Glomerular visceral epithelial cell (primary cell): ENCODE data around the gene ZNF576.
"Not testable (repeated sequence)": the region's sequence is repeated elsewhere in the genome, so short reads cannot be mapped to it uniquely, and the experiment has no call there.

ENCODE experiments used
- DNase-seq: peaks from one replicate; pipeline ENCODE4 v3.0.0-alpha.2; 2016; ENCODE audit errors: extremely low spot score

Gene ZNF576

DNA sequence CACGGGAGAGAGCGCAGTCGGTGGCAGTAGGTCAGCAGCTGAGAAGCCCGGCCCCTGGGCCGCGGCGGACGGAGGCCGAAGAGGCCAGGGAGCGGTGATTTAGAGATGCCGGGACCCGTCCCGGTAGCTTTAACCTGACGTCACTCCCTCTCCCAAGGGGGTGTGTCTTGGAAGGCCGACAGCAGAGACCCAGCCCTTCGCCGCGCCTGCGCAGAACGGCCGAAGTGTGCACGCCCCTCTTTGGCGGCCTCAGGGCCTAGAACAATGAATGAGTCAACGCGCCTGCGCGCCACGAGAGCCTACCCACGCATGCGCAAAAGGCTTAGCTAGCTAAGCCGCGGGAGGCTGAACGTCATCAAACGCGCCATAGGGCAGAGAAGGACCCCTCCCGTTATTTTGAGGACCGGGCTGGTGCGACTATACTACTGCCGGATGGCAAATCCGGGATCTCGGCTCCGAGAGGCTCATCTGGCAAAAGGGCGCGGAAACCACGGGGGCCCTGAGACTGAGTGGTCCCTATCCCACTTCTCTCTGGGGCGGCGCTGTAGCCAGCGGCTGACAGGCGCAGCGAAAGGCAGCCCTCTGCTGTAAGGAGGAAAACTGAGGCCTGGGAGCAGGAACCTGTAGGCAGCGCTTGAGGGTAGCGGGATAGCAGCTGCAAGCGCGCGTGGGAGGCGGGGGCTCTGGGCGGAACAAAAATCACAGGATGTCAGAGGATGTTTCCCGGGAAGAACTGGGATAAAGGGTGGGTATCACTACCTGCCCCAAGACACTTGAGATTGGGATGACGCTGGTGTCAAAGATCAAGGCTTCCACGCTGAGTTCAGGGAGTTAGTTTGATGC, at the start of gene ZNF576, which contains the start of gene IRGQ:
Gene ZNF576, plus strand, starts transcription at position 597 of the 843 bp plus-strand sequence. CDS start 514 bp downstream, outside the sequence.
Gene IRGQ, minus strand, starts transcription at position 136 of the 843 bp plus-strand sequence. CDS start 796 bp downstream, outside the sequence.
- DNase-seq, result peak; percentile 100

- not testable (repeated sequence) for DNase-seq
Measured at GRCh38 chr19:43547926-43548325, 48.5 kb upstream of the ZNF576 start.

DNA sequence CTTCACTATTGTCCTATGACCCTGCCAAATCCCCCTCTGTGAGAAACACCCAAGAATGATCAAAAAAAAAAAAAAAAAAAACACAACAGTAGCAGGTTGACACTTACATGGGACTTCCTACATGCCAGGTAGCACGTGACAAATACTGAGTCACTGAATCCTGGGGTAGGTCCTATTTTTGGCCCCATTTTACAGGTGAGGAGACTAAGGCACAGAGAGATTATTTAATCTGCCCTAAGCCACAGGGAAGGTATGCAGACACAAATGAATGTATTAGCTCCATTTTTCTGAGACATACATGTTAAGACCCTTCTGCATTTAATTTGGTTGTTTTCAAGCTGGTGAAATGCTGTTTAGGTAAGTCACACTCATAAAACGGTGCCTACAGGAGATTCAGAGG, 47.7 kb upstream of the ZNF576 start:
- no peak for DNase-seq

GRCh38 chr19:43551399-43552197, 44.8 kb upstream of the ZNF576 start:
- no peak for DNase-seq

DNA sequence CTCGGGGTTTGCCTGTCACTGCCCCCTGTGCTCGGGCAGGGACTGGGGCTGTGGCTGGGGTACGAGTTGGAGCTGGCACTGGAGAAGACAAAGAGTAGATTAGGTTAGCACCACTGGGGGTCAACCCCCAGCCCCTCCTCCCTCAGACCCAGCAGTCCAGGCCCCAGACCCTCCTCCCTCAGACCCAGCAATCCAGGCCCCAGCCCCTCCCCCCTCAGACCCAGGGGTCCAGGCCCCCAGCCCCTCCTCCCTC, 44.3 kb upstream of the ZNF576 start:
- DNase-seq, result no peak

DNA sequence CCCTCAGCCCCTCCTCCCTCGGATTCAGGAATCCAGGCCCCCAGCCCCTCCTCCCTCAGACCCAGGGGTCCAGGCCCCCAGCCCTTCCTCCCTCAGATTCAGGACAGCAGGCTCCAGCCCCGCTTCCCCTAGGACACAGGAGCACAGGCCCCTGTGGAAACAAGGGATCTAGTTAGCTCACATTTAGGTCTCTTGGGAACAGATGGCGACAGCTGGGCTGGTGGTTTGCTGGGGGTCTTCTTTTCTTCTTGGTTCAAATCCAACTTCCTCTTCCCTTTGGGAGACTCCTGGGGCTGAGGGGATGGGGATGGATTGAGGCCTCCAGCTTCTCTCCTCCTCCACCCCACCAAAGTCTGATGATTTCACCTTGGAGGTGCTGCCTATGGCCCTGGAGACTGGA, 43.8 kb upstream of the ZNF576 start:
- DNase-seq, result no peak

DNA sequence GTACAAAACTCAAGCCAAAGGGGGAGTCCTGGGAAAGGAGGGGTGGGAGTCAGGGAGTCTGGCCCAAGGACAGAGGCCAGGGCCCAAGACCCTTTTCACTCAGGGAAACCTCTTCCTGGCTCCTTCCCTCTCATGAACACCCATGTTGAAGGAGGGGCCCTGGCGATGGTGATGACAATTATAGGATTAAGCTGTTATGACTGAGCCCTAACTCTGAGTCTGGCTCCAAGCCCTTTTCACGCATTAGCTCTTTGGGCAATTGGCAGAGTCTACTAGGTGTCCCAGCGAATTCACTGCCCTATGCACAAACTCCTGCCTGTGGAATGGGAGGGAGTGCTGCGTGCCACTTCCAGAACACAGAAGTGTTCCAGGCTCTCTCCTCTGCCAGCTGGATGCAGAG, 42.7 kb upstream of the ZNF576 start:
- no peak for DNase-seq

GRCh38 chr19:43554317-43554895, 42.0 kb upstream of the ZNF576 start:
- no peak for DNase-seq

GRCh38 chr19:43555185-43555770, 41.1 kb upstream of the ZNF576 start:
- peak; percentile 66 for DNase-seq

DNA sequence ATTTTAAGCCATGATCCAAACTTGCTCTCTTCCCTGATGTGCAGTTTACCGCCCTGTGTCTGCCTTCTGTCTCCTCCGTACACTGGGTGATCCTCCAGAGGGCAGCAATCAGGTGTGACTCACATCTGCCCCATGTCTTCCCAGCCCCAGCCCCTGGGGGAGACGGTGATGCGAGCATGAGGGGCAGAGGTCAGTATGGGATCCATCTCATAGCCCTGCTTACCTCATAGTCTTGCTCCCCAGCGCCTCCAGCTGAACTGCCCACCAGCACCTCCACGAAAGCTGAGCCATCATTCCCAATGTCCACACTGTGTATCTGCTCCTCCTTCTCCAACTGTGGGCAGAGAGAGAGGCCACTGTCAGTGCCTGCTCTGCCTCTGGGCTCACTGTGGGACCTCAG, 35.7 kb upstream of the ZNF576 start:
- DNase-seq, result peak; percentile 40

DNA sequence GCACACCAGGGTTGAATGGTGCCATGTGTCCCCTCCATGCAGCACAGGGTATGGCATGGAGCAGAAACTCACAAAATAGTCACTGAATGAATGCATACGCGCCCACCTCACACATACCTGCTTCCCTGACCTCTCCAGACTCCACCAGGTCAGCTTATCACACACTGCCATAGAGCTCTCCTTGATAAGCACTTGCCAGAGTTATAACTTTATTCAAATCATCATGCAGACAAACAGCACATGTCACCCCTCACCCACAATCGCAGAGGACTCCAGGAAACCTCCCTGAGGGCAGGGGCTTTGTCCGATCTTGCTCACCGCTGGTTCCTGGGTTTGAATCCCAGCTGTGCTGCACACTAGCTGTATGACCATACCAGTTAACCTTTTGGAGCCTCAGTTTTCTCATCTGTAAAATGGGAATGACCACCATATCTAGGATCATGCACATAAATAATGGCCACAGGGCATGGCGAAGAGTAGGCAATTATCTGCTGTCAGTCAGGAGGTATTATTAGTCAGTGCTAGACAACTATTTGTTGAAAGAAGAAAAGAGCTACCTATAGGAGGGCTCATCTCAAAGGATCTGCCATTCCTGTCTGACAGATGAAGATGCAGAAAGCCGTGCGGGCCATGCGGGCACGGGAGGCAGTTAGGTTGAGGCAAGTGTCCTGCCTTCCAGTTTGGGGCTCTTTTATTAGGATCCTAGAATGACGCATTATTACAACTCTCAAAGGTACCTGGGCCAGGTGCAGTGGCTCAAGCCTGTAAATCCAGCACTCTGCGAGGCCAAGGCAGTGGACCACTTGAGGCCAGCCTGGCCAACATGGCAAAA, 35.0 kb upstream of the ZNF576 start:
- no peak for DNase-seq

DNA sequence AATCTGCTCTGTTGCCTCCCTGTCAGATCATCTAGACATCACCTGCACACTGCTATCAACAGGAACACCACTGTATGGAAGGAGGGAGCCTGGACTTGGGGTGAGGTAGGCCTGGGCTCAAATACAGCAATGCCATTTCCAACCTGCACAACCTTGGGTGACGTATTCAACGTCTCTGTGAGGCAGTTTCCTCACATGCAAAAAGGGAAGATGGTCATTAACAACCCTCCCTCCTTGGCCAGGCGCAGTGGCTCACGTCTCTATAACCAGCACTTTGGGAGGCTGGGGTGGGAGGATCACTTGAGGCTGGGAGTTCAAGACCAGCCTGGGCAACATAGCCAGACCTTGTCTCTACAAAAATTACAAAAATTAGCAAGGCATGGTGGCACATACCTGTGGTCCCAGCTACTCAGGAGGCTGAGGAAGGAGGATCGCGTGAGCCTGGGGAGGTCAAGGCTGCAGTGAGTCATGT, 34.1 kb upstream of the ZNF576 start:
- DNase-seq, result no peak

DNA sequence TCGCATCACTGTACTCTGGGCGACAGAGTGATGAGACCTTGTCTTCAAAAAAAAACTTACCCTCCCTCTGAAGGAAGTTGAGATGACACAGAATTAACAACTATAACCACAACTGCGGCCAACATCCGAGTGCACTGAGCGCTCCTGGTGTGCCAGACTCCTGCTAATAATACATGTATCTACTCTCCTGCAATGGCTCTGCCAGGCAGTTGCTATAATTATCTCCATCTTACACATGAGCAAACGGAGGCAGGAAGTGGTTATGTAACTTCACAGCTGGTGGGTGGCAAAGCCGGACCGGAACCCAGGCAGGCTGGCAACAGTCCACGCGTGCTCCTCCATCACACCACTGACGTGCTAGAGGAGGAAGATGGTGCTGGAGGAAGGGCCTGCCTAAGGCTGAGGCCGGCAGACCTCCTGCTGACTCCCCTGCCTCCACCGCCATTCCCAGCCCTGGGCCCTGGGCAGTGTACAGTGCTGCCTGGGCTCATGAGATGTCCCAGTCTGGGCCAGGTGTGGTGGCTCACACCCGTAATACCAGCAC, 33.6 kb upstream of the ZNF576 start:
- DNase-seq, result peak; percentile 98

DNA sequence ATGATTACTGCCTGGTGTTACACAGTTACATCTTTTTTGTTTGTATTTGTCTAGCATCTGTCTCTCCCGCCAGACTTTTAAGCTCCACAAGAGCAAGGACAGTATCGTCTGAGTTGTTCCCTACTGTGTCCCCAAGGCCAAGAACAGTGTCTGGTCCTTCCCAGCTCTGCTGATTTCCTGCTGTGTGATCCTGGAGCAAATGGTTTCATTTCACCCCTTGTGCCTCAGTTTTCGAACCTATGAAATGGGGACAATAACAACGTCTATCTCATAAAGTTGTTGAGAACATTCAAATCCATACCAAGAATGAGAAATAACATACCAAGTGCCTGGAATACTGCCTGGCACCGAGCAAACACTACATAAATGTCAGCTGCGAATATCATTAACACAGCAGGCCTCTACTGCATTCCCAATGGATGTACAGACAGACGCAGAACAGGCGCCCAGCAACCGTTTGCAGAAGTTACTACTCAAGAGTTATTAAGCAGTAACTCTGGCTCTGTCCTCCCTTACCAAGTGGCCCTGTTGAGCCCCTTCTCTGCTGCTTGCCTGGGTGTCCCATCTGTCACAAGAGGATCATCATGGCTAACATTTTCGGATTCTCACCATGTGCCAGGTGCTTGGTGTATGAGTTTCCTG, 32.5 kb upstream of the ZNF576 start:
- no peak for DNase-seq

DNA sequence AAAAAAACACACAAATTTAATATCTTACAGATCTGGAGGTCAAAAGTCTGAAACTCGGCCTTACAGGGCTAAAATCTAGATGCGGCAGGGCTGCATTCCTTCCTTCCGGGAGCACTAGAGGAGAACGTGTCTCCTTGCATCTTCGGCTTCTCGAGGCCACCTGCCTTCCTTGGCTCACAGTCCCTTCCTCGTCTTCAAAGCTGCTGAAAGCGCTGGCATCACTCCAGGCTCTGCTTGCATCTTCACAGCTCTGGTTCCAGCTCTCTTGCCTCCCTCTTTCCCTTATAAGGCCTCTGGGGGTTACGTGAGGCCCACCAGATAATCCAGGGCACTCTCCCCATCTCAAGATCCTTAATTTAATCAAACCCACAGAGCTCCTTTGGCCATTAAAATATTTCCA, 31.6 kb upstream of the ZNF576 start:
- DNase-seq, result no peak

DNA sequence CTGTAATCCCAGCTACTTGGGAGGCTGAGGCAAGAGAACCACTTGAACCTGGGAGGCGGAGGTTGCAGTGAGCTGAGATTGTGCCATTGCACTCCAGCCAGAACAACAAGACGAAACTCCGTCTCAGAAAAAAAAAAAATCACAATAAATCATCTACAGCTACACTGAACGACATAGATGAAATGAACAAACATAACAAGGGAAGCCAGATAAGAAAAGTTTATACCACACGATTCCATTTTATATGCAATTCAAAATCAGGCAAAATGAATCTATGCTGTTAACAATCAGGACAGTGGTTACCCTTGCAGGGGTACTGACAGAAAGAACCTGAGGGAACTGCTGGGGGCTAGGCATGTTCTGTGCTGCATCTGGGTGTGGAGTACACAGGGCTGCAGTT, 26.7 kb upstream of the ZNF576 start:
- no peak for DNase-seq

- DNase-seq, result peak; percentile 31
Measured at GRCh38 chr19:43570174-43570791, 26.1 kb upstream of the ZNF576 start.

DNA sequence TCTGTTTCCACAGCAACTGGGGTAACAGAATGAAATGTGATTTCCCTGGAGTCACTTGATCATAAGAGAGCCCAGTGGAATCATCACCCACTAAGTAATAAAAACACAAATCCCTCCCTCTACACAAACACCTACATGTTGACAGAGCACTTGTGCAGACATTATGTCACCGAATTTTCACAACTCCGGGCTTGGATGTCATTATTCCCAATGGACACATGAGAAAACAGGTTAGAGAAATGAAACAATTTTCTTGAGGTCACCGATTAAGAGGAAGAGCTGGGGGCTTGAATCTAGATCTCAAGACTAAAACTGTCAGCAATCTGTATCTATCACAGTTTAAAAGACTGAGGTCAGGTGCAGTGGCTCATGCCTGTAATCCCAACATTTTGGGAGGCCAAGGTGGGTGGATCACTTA, 24.2 kb upstream of the ZNF576 start:
- no peak for DNase-seq

DNA sequence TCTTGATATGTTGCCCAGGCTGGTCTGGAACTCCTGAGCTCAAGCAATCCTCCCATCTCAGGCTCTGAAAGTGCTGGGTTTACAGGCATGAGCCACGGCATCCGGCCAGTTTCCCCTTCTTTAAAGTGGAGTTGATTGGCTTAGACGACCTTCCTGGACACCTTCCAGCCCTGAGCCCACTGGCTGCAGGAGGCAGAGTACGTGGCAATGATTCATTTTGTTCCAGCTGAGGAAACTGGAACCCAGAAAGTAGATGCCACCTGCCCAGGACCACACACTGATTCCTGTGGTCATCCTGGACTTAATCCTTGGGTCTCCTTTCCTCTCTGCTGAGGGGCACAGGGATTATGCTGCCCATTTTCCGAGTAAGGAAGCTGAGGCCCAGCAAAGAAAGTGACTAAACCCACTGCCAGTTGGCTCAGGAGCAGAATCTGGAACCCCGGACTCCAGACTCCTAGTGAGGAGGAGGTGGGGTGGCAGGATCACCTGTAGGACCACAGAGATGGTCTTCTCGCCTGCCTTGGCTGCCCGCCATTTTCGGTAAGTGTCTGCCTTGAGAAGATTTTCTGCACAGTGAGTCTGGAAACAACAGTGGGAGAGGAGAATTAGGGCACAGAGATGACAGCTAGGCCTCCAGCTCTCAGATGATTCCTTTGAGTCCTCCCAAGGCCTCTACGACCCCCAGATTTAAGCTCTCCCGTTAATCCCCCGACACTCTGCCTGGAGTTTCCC, 21.8 kb upstream of the ZNF576 start:
- peak; percentile 95 for DNase-seq
